DMS153 treated with DMSO at 0.1 percent for 48 hours (cell line): Measurements from ENCODE around the gene UEVLD.

Experiments used
- DNase-seq: peaks from one replicate; lab custom pipeline; 2025; ENCODE audit not compliant: unreplicated experiment; lab: John Stamatoyannopoulos, UW

The UEVLD gene

GRCh38 chr11:18590571-18590970, 2.0 kb upstream of the UEVLD start:
- DNase-seq: no peak

DNA sequence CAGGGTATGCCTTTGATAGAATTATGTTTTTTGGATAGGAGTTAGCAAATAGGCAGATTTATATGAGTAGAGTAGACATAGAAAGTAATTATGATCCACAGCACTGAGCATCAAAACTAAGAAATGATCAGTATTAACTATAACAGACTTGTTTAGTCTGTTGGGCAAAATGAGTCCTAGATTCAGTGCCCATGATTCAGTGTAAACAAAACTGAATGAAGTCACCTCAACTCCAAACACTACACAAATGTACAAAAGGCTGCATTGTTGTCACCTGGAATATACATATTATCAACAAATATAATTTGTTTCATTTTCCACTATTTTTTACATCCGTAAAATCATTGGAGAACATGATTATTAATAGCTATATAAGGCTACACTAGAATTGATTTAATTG, 6.7 kb downstream of the UEVLD start:
- DNase-seq: no peak

- DNase-seq: no peak
These were observed 8.3 kb downstream of the UEVLD start for GRCh38 chr11:18580113-18580766.

DNA sequence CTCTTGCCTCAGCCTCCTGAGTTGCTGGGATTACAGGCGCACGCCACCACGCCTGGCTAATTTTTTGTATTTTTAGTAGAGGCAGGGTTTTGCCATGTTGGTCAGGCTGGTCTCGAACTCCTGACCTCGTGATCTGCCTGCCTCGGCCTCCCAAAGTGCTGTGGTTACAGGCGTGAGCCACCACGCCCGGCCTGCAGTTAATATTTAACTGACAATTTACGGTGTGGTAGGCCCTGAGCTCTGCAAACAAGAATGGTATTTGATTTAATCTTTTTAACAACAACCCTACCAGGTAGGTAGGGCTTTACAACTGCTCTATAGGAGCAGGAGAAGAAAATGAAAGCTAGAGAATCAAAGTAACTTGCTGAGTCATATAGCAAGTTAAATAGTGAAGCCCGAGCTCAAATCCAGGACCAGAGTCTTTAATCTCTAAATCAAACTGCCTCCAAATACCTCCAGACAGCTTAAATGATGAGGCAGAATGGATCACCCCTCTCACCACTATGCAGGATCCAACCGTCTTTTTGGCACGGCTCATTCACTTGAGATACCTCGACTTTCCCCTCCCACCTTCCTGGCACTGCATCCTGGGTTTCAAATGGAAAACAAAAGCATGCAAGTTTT, 9.4 kb downstream of the UEVLD start:
- DNase-seq: no peak

GRCh38 chr11:18575361-18575760, 13.2 kb downstream of the UEVLD start:
- no peak for DNase-seq

- no peak for DNase-seq
These were observed 21.5 kb downstream of the UEVLD start for GRCh38 chr11:18567081-18567480.

DNA sequence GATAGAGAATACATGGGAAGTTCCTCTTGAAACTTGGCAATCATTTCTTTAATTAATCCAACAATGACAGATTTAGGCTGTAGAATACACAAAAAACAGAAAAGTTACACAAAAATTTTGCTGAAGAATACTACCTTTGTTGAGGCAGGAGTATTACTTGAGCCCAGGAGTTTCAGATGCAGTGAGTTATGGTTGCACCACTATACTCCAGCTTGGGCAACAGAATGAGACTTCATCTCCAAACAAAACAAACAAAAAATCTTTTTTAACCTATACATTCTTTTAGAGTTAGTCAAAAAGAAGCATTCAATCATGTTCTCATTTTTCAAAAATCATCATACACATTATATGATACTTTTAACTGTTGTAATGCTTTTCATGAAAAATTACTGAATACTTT, 22.1 kb downstream of the UEVLD start:
- DNase-seq: no peak

- no peak for DNase-seq
These were observed 24.4 kb downstream of the UEVLD start for GRCh38 chr11:18564149-18564548.

- DNase-seq: no peak
These were observed 25.3 kb downstream of the UEVLD start for GRCh38 chr11:18563090-18563730.

GRCh38 chr11:18548001-18548400, 40.5 kb downstream of the UEVLD start:
- DNase-seq: no peak

- no peak for DNase-seq
These were observed 48.1 kb downstream of the UEVLD start for GRCh38 chr11:18540207-18541009.

DNA sequence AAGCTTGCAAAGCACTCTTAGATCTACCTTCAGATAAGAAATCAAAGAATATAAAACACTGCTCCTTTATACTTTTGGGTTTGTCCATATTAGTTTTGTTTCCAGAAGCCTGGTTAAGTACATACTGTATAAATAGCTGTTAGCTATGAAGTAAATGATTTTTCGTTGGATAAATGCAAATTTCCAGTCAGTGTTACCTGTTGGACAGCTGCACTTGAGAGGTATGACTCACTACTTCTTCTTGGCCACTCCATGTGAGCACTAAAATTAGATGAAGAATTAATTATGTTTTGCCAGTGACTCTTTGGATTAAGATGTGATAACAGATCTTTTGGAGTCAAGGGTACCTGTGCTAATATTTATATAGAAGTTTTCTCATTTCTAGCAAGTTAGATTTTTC, 52.3 kb downstream of the UEVLD start:
- DNase-seq: no peak

- no peak for DNase-seq
These were observed 54.3 kb downstream of the UEVLD start for GRCh38 chr11:18534245-18534644.

- no peak for DNase-seq
These were observed 55.2 kb downstream of the UEVLD start for GRCh38 chr11:18533365-18533764.

GRCh38 chr11:18527512-18527911, 61.0 kb downstream of the UEVLD start:
- DNase-seq: no peak

- DNase-seq: peak; percentile 78
These were observed 61.8 kb downstream of the UEVLD start, which contains the start of gene TSG101 for GRCh38 chr11:18526521-18527296. Gene TSG101, minus strand, starts transcription at chr11:18526942. Its CDS starts 126 bp downstream, at chr11:18526816.

DNA sequence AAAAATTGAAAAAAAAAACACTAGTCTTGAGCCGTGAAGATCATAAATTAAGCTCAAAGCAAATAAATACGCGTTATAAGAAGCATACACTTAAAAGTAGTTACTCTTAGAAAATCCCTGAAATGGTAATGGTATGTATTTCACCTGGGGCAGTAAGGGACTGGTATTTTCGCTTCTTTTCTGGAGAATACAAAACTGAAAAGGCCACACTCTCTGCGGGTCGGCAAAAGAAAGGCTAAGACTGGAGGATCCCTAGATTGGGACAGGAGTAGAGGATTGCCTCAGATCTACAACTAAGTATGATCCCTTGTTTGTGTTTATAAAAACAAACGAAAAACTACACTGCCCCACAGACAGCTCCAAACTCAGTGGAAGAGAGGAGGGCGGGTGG, 62.4 kb downstream of the UEVLD start:
- DNase-seq: no peak

DNA sequence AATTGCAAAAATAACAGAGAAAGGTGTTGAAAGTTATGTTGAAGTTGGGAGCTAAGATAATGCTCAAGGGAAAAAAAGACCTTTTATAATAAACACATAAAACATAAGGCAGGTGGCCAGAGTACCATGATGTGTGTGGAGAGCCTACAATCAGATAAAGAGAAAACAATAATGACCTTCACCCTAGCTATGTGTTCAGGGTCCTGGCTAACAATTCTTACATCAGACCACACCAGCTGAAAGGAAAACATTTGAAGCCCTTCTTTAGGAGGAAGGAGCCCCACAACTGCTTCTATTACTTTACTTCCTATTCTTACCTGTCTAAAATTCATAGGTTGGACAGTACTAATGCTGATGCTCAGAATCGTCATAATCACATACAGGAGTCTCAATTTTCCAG, 64.3 kb downstream of the UEVLD start:
- DNase-seq: no peak

DNA sequence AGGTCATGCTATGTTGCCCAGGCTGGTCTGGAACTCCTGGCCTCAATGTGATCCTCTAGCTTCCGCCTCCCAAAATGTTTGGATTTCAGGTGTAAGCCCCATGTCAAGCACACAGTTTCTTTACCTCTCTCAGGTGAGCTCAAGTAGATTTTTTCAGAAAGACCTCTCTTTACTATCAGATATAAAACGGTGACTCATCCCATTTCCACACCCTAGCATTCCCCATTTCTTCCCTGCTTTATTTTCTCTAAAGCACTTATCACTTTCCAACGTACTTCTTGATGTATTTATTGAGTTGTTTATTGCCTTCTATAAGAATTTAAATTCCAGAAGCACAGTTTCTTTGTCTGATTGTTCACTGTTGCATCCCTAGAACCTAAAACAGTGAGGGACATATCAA, 65.5 kb downstream of the UEVLD start:
- no peak for DNase-seq

GRCh38 chr11:18522388-18522787, 66.1 kb downstream of the UEVLD start:
- no peak for DNase-seq

DNA sequence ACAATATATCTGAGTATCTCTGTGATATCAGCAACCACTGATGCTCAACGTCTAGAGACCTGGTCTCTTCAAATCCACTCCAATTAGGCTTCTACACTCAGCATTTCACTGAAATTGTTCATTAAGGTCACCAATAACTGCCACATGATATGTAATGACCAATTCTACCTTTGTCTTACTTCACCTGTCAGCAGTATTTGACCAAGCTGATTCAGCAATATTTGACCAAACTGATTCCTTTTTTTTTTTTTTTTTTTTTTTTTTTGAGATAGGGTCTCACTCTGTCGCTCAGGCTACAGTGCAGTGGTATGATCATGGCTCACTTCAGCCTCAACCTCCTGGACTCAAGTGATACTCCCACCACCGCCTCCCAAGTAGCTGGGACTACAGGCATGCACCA, 67.4 kb downstream of the UEVLD start:
- no peak for DNase-seq
